ENCODE results near the gene ANXA4. TPM values are rescaled to one million over a fixed set of nuclear protein-coding genes. Genes with fewer than 3 reads are reported as not detected.

ANXA4 gene
- total RNA-seq, 4 donors from 2014 or later, result 33.3 to 125 (median 99.4) TPM

- H3K27ac ChIP-seq, result peak overlapping the region; percentile 11 to 58 (median 30)
- TF ChIP-seq EP300 (IDR thresholded peaks at IDR 0.05; ENCODE audit: low read depth) (no peak), POLR2A (IDR thresholded peaks at IDR 0.05) (no peak), POLR2AphosphoS5 (IDR thresholded peaks at IDR 0.05) (no peak), CTCF (IDR thresholded peaks at IDR 0.05) (no peak)
- H3K4me1 ChIP-seq, result peaks cover 4 to 64% (median 42%) of the 10 kb centered on the region in 4 donors
- in situ Hi-C loops (cut with MboI; ENCODE audit: low pct_ligation_motif_present in 1 of 4, low pct_unique_long_range_greater_than_20kb in 1 of 4, low sequenced_read_pairs in 3 of 4) (no loop called here), intact Hi-C loops (cut with DNase I; ENCODE audit: low total_unique reads) (no loop called here)
- H3K4me3 ChIP-seq, result no peak overlapping the region
- H3K27me3 ChIP-seq, result no peaks in the 10 kb centered on the region
- no peaks in the 10 kb centered on the region for H3K9me3 ChIP-seq
- whole genome bisulfite sequencing, 2 donors (ENCODE audit: low coverage in 1 of 2), result 43 to 55% methylated on average over 3 to 5 of the region's 5 CpGs
- peak; percentile 55 for DNase-seq
- no peaks in the 10 kb centered on the region for H3K36me3 ChIP-seq
Observed at GRCh38 chr2:69764286-69765095, 22.6 kb downstream of the ANXA4 start.

- intact Hi-C loops (cut with DNase I; ENCODE audit: low total_unique reads), result no loop called here
- peak overlapping the region in 3 of 4 donors; percentile 19 to 58 (median 41) for H3K27ac ChIP-seq
- WGBS, 2 donors (ENCODE audit: low coverage in 1 of 2), result 58 to 67% methylated on average over 2 of the region's 2 CpGs
- in situ Hi-C loops (cut with MboI; ENCODE audit: low pct_ligation_motif_present in 1 of 4, low pct_unique_long_range_greater_than_20kb in 1 of 4, low sequenced_read_pairs in 3 of 4), result no loop called here
- TF ChIP-seq POLR2AphosphoS5 (IDR thresholded peaks at IDR 0.05), result no peak
- TF ChIP-seq CTCF (IDR thresholded peaks at IDR 0.05), result no peak
- no peak for TF ChIP-seq POLR2A (IDR thresholded peaks at IDR 0.05)
- no peak for TF ChIP-seq EP300 (IDR thresholded peaks at IDR 0.05; ENCODE audit: low read depth)
- H3K9me3 ChIP-seq, result no peaks in the 10 kb centered on the region
- no peaks in the 10 kb centered on the region for H3K36me3 ChIP-seq
- H3K4me1 ChIP-seq, result peaks cover 7 to 69% (median 47%) of the 10 kb centered on the region in 4 donors
- no peak overlapping the region for H3K4me3 ChIP-seq
- no peak for DNase-seq
- no peaks in the 10 kb centered on the region for H3K27me3 ChIP-seq
Observed at GRCh38 chr2:69765096-69765380, 23.1 kb downstream of the ANXA4 start.

- intact Hi-C loops (cut with DNase I; ENCODE audit: low total_unique reads), result no loop called here
- TF ChIP-seq POLR2AphosphoS5 (IDR thresholded peaks at IDR 0.05) (no peak), EP300 (IDR thresholded peaks at IDR 0.05; ENCODE audit: low read depth) (no peak), POLR2A (IDR thresholded peaks at IDR 0.05) (no peak), CTCF (IDR thresholded peaks at IDR 0.05) (no peak)
Observed at GRCh38 chr2:69766014-69766413, 24.1 kb downstream of the ANXA4 start.

GRCh38 chr2:69767034-69767433, 25.1 kb downstream of the ANXA4 start:
- H3K4me1 ChIP-seq, result peaks cover 13 to 89% (median 55%) of the 10 kb centered on the region in 4 donors

More at GRCh38 chr2:69766014-69766413, 24.1 kb downstream of the ANXA4 start:
- DNase-seq, result no peak
- no peaks in the 10 kb centered on the region for H3K36me3 ChIP-seq
- in situ Hi-C loops (cut with MboI; ENCODE audit: low pct_ligation_motif_present in 1 of 4, low pct_unique_long_range_greater_than_20kb in 1 of 4, low sequenced_read_pairs in 3 of 4), result no loop called here
- H3K27ac ChIP-seq, result no peak overlapping the region
- peaks cover 13 to 79% (median 55%) of the 10 kb centered on the region in 4 donors for H3K4me1 ChIP-seq
- H3K9me3 ChIP-seq, result no peaks in the 10 kb centered on the region
- no peak overlapping the region for H3K4me3 ChIP-seq
- WGBS, 2 donors (ENCODE audit: low coverage in 1 of 2), result 65 to 80% methylated on average over 1 to 3 of the region's 3 CpGs
- no peaks in the 10 kb centered on the region for H3K27me3 ChIP-seq

More at GRCh38 chr2:69767034-69767433, 25.1 kb downstream of the ANXA4 start:
- intact Hi-C loops (cut with DNase I; ENCODE audit: low total_unique reads), result no loop called here
- no peaks in the 10 kb centered on the region for H3K27me3 ChIP-seq
- WGBS, 2 donors (ENCODE audit: low coverage in 1 of 2), result 64% methylated on average over 3 of the region's 3 CpGs; no CpG with 5 or more reads in 1 of the 2 donors
- in situ Hi-C loops (cut with MboI; ENCODE audit: low pct_ligation_motif_present in 1 of 4, low pct_unique_long_range_greater_than_20kb in 1 of 4, low sequenced_read_pairs in 3 of 4), result no loop called here
- H3K27ac ChIP-seq, result peak overlapping the region; percentile 16 to 52 (median 30)
- no peak for DNase-seq
- H3K9me3 ChIP-seq, result no peaks in the 10 kb centered on the region
- TF ChIP-seq EP300 (IDR thresholded peaks at IDR 0.05; ENCODE audit: low read depth), result no peak
- no peak for TF ChIP-seq CTCF (IDR thresholded peaks at IDR 0.05)
- TF ChIP-seq POLR2AphosphoS5 (IDR thresholded peaks at IDR 0.05), result no peak
- H3K36me3 ChIP-seq, result no peaks in the 10 kb centered on the region
- H3K4me3 ChIP-seq, result no peak overlapping the region
